HCT116 (cell line): ENCODE results near the gene SOX1. TPM values are rescaled to one million over a fixed set of nuclear protein-coding genes. Genes with fewer than 3 reads are reported as not detected.

ENCODE experiments used
- ATAC-seq: fragments of 200-7000 bp; cut with Tn5 transposase; 2 replicates; pipeline ENCODE4 v1.9.1; 2020; ENCODE audit warnings: mild to moderate bottlenecking, moderate library complexity
- BruUV-seq: library from RNA; stranded (reverse); fragments of 400-500 nt; replicated peaks from 2 replicates; lab custom pipeline; 2021; lab: Mats Ljungman, UMichigan
- CTCF ChIA-PET: fragments of 300-600 bp; sonication (Branson Sonifier 250); formaldehyde crosslinking; loops from one replicate; lab custom pipeline; 2021; ENCODE audit warnings: antibody characterized with exemption; lab: Charles Lee
- POLR2A ChIA-PET: fragments of 300-600, 350-600 bp; sonication (Branson Sonifier 250); formaldehyde crosslinking; loops from one replicate; lab custom pipeline; 2021; ENCODE audit warnings: antibody characterized with exemption; lab: Charles Lee
- RAD21 ChIA-PET, 2 experiments: fragments of 300-600 bp; sonication (Branson Sonifier 250); formaldehyde crosslinking; loops; one replicate each; lab custom pipeline; 2023; ENCODE audit warnings: low total read pairs in 2 of 2; ENCODE audit not compliant: uncharacterized antibody in 2 of 2, unreplicated experiment in 2 of 2, low non-redundant PET in 1 of 2; lab: Charles Lee
- DNase-seq: peaks from one replicate; pipeline ENCODE4 v3.0.0-alpha.2; 2010; ENCODE audit warnings: low read depth, low spot score
- H2AFZ ChIP-seq: fragments of 200-600 bp; shearing (Covaris generic), sonication (generic); 2 replicates; pipeline ENCODE4 v1.6.1; 2017; ENCODE audit warnings: low read depth, mixed run types, mixed read lengths, antibody characterized with exemption, low read length; ENCODE audit not compliant: poor library complexity, severe bottlenecking
- H3K27ac ChIP-seq: 2 replicates; pipeline ENCODE4 v1.5.1; 2012; ENCODE audit warnings: low read depth, low read length
- H3K27me3 ChIP-seq: fragments of 200-600 bp; sonication (generic); 2 replicates; pipeline ENCODE4 v1.6.1; 2016; ENCODE audit warnings: mixed run types, low read length, mixed read lengths; ENCODE audit not compliant: insufficient read depth
- H3K36me3 ChIP-seq, 2 experiments: fragments of 200-500 bp in 1 of 2; fragments of 200-600 bp in 1 of 2; sonication (Bioruptor generic) in 1 of 2; sonication (generic) in 1 of 2; 2 replicates each; pipeline versions ENCODE4 v1.5.1 to v1.6.1; 2014 to 2016; ENCODE audit warnings: low read length in 2 of 2, inconsistent platforms in 1 of 2, mixed read lengths in 1 of 2, mixed run types in 1 of 2; ENCODE audit not compliant: insufficient read depth in 2 of 2, control insufficient read depth in 1 of 2
- H3K4me1 ChIP-seq, 2 experiments: fragments of 200-600 bp in 1 of 2; sonication (generic) in 1 of 2; 2 replicates each; pipeline versions ENCODE4 v1.5.1 to v1.6.1; 2012 to 2017; ENCODE audit warnings: low read length in 2 of 2, inconsistent platforms in 1 of 2, mild to moderate bottlenecking in 1 of 2, mixed read lengths in 1 of 2, mixed run types in 1 of 2, moderate library complexity in 1 of 2; ENCODE audit not compliant: insufficient read depth in 2 of 2, control insufficient read depth in 1 of 2
- H3K4me2 ChIP-seq: fragments of 200-600 bp; sonication (generic); 2 replicates; pipeline ENCODE4 v1.6.1; 2017; ENCODE audit warnings: mixed run types, low read length, mixed read lengths
- H3K4me3 ChIP-seq, 2 experiments: fragments of 200-600 bp in 1 of 2; sonication (generic) in 1 of 2; replicated peaks in 1 of 2; 2 replicates each; pipeline ENCODE4 v1.5.1; 2011 to 2016; ENCODE audit warnings: low read length in 2 of 2, control low read depth in 1 of 2, low read depth in 1 of 2, mild to moderate bottlenecking in 1 of 2, mixed read lengths in 1 of 2, mixed run types in 1 of 2
- H3K79me2 ChIP-seq: fragments of 200-600 bp; sonication (generic); 2 replicates; pipeline ENCODE4 v1.6.1; 2017; ENCODE audit warnings: mild to moderate bottlenecking, mixed run types, low read length, moderate library complexity, mixed read lengths; ENCODE audit not compliant: insufficient read depth
- H3K9ac ChIP-seq: fragments of 200-600 bp; sonication (generic); 2 replicates; pipeline ENCODE4 v1.6.1; 2016; ENCODE audit warnings: low read length, mixed read lengths
- H3K9me2 ChIP-seq: fragments of 200-600 bp; sonication (generic), shearing (Covaris generic); 2 replicates; pipeline ENCODE4 v1.6.1; 2017; ENCODE audit warnings: mixed run types, mild to moderate bottlenecking, moderate library complexity; ENCODE audit not compliant: insufficient read depth
- H3K9me3 ChIP-seq, 2 experiments: fragments of 200-500 bp in 1 of 2; fragments of 200-600 bp in 1 of 2; sonication (Bioruptor generic) in 1 of 2; sonication (generic) in 1 of 2; 2 replicates each; pipeline ENCODE4 v1.6.1; 2014 to 2017; ENCODE audit warnings: low read length in 2 of 2, mixed read lengths in 2 of 2, inconsistent platforms in 1 of 2, low read depth in 1 of 2, mild to moderate bottlenecking in 1 of 2, mixed run types in 1 of 2, moderate library complexity in 1 of 2; ENCODE audit not compliant: control insufficient read depth in 1 of 2, insufficient read depth in 1 of 2
- H4K20me1 ChIP-seq: fragments of 200-600 bp; sonication (generic), shearing (Covaris generic); 2 replicates; pipeline ENCODE4 v1.6.1; 2017; ENCODE audit warnings: mixed run types, mild to moderate bottlenecking, moderate library complexity; ENCODE audit not compliant: insufficient read depth
- CEBPB ChIP-seq: IDR thresholded peaks from 2 replicates; pipeline ENCODE4 v1.6.1; 2012; ENCODE audit warnings: low read depth
- EZH2phosphoT487 ChIP-seq: fragments of 200-600 bp; IDR thresholded peaks from 2 replicates; pipeline ENCODE4 v1.6.1; 2018; ENCODE audit warnings: antibody characterized with exemption, borderline replicate concordance
- MAX ChIP-seq: IDR thresholded peaks from 2 replicates; pipeline ENCODE4 v1.6.1; 2012
- RAD21 ChIP-seq: IDR thresholded peaks from 2 replicates; pipeline ENCODE4 v1.6.1; 2012; ENCODE audit warnings: low read depth, mild to moderate bottlenecking
- SIN3A ChIP-seq: IDR thresholded peaks from 2 replicates; pipeline ENCODE4 v1.6.1; 2012; ENCODE audit warnings: low read depth
- YY1 ChIP-seq: IDR thresholded peaks from 2 replicates; pipeline ENCODE4 v1.6.1; 2011; ENCODE audit warnings: low read length, low read depth, moderate library complexity, mild to moderate bottlenecking; ENCODE audit not compliant: insufficient replicate concordance; ENCODE audit errors: extremely low read depth
- ZBTB33 ChIP-seq: IDR thresholded peaks from 2 replicates; pipeline ENCODE4 v1.6.1; 2011; ENCODE audit warnings: mild to moderate bottlenecking, low read length, moderate library complexity; ENCODE audit not compliant: insufficient replicate concordance; ENCODE audit errors: extremely low read depth
- intact Hi-C: fragments of 100-400 bp; cut with micrococcal nuclease; formaldehyde crosslinking; loops from 2 replicates; pipeline ENCODE4 v1.10.0; 2022
- total RNA-seq: library from RNA; stranded (reverse); gene quantifications from one replicate; pipeline ENCODE4 v1.2.1, GENCODE V29; 2021; ENCODE audit not compliant: unreplicated experiment

SOX1 gene
- total RNA-seq, 1 experiment from 2014 or later: not detected

- no peak overlapping the region for H2AFZ ChIP-seq
- no peaks in the 10 kb centered on the region for H3K36me3 ChIP-seq
- no TSS peak for BruUV-seq
- no peak for DNase-seq
- H3K9me3 ChIP-seq: no peaks in the 10 kb centered on the region
- H4K20me1 ChIP-seq: no peaks in the 10 kb centered on the region
- H3K79me2 ChIP-seq: no peaks in the 10 kb centered on the region
- no peak for ATAC-seq
- H3K4me3 ChIP-seq: no peak overlapping the region
- no peaks in the 10 kb centered on the region for H3K9me2 ChIP-seq
- ChIA-PET CTCF (no interaction called here), POLR2A (no interaction called here), RAD21 (no interaction called here)
- intact Hi-C loops: no loop called here
- no peak for TF ChIP-seq SIN3A
- TF ChIP-seq MAX: no peak
- TF ChIP-seq RAD21: no peak
- TF ChIP-seq ZBTB33: no peak
- TF ChIP-seq CEBPB: no peak
- TF ChIP-seq EZH2phosphoT487: no peak
- TF ChIP-seq YY1: no peak
- H3K9ac ChIP-seq: no peak overlapping the region
- H3K4me2 ChIP-seq: no peak overlapping the region
- peaks cover 15% of the 10 kb centered on the region; the same call in 1 of the 2 replicates for H3K27me3 ChIP-seq
- H3K4me1 ChIP-seq: no peaks in the 10 kb centered on the region; a peak in 1 of 4 replicates
- no peak overlapping the region for H3K27ac ChIP-seq
Measured at GRCh38 chr13:112120031-112120373, 53.1 kb downstream of the SOX1 start.
